ENCODE data around the gene EMP2. TPM values are rescaled to one million over a fixed set of nuclear protein-coding genes. Genes with fewer than 3 reads are reported as not detected.

The EMP2 gene
- total and polyA plus RNA-seq, 2 of the 4 experiments (the other 2 are of a cell fraction) = 13.8 to 18.3 TPM

DNA sequence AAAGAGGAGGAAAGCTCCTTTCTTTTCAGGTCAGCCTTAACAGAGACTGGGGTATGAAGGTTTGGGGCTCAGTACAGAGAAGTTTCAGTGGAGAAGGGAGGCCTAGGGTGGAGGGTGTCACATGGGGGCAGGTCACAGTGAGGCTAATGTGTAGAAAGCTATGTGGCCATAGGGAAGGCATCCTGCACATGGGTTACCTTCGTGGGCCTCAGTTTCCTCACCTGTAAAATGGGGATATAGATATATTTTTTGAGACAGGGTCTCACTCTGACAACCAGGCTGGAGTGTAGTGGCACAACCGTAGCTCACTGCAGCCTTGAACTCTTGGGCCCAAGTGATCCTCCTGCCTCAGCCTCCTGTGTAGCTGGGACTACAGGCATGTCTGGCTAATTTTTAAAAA is 41.8 kb downstream of the EMP2 start:
- in situ Hi-C loops (cut with MboI; ENCODE audit: low sequenced_read_pairs) (no loop called here), dilution Hi-C loops (cut with HindIII; ENCODE audit: low sequenced_read_pairs, unreplicated experiment) (no loop called here), intact Hi-C loops (cut with micrococcal nuclease) (no loop called here)
- Histone ChIP-seq H2AK5ac (ENCODE audit: low read depth, low read length) (no peak overlapping the region), H2BK120ac (ENCODE audit: low read depth, low read length) (no peak overlapping the region), H3K9me3 (ENCODE audit: control insufficient read depth, insufficient read depth, low read length) (no peaks in the 10 kb centered on the region), H3K27me3 (ENCODE audit: control insufficient read depth, insufficient read depth, low read length) (no peaks in the 10 kb centered on the region), H3K36me3 (ENCODE audit: control insufficient read depth, insufficient read depth, low read length) (peaks cover 5% of the 10 kb centered on the region), H3K23ac (ENCODE audit: low read depth, low read length) (no peak overlapping the region), H2AK9ac (replicated peaks; ENCODE audit: low read depth, low read length, poor library complexity) (no peak overlapping the region), H3K4me2 (ENCODE audit: low read depth, low read length) (no peak overlapping the region), H3K56ac (ENCODE audit: extremely low read depth, insufficient read depth, low read length) (no peak overlapping the region), H4K5ac (ENCODE audit: low read depth, low read length) (no peak overlapping the region), H4K8ac (ENCODE audit: low read depth in 2 of 2, low read length in 2 of 2) (no peak overlapping the region), H4K20me1 (ENCODE audit: insufficient read depth, low read length) (no peaks in the 10 kb centered on the region), H3K4me1 (ENCODE audit: control insufficient read depth, insufficient read depth, low read length) (no peaks in the 10 kb centered on the region), H3K9ac (ENCODE audit: low read depth, low read length) (no peak overlapping the region), H4K91ac (ENCODE audit: insufficient read depth, low read depth, low read length) (no peak overlapping the region), H3K27ac (ENCODE audit: insufficient read depth, low read length) (no peak overlapping the region), H2BK5ac (ENCODE audit: low read depth, low read length, poor library complexity, severe bottlenecking) (no peak overlapping the region), H3K4ac (ENCODE audit: low read depth, low read length) (no peak overlapping the region), H2BK15ac (ENCODE audit: low read depth, low read length) (no peak overlapping the region), H3K4me3 (ENCODE audit: insufficient read depth, low read depth, low read length) (no peak overlapping the region), H3K9me1 (ENCODE audit: insufficient read depth, low read length) (no peaks in the 10 kb centered on the region), H3K79me1 (ENCODE audit: low read depth in 1 of 2, low read length in 2 of 2) (no peaks in the 10 kb centered on the region; a peak in 1 of 4 replicates), H2AFZ (replicated peaks; ENCODE audit: low read length, poor library complexity) (no peak overlapping the region), H3K14ac (replicated peaks; ENCODE audit: low read depth, low read length) (no peak overlapping the region), H2BK20ac (ENCODE audit: low read depth, low read length) (no peak overlapping the region), H3K18ac (ENCODE audit: low read depth, low read length) (no peak overlapping the region)
- WGBS, 2 experiments (ENCODE audit: extremely low coverage in 2 of 2, insufficient read length in 1 of 2) = 100% methylated on average over 1 of the region's 2 CpGs; no CpG with 5 or more reads in 1 of the 2 experiments
- POLR2A ChIA-PET (ENCODE audit: unreplicated experiment) = no interaction called here
- CTCF ChIA-PET = no interaction called here
- no TSS peak for BruUV-seq (replicated peaks)
- ATAC-seq (ENCODE audit: low read depth) = no peak
- TF ChIP-seq POLR2A (IDR thresholded peaks at IDR 0.05; ENCODE audit: low read depth, low read length) = no peak
- TF ChIP-seq, protein P1, sequence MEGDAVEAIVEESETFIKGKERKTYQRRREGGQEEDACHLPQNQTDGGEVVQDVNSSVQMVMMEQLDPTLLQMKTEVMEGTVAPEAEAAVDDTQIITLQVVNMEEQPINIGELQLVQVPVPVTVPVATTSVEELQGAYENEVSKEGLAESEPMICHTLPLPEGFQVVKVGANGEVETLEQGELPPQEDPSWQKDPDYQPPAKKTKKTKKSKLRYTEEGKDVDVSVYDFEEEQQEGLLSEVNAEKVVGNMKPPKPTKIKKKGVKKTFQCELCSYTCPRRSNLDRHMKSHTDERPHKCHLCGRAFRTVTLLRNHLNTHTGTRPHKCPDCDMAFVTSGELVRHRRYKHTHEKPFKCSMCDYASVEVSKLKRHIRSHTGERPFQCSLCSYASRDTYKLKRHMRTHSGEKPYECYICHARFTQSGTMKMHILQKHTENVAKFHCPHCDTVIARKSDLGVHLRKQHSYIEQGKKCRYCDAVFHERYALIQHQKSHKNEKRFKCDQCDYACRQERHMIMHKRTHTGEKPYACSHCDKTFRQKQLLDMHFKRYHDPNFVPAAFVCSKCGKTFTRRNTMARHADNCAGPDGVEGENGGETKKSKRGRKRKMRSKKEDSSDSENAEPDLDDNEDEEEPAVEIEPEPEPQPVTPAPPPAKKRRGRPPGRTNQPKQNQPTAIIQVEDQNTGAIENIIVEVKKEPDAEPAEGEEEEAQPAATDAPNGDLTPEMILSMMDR (conservative IDR thresholded peaks at IDR 0.05; ENCODE audit: low read depth, low read length) = no peak
- no peak for TF ChIP-seq NFE2L2 (IDR thresholded peaks at IDR 0.05; ENCODE audit: low read depth, low read length)
- TF ChIP-seq, protein P2, sequence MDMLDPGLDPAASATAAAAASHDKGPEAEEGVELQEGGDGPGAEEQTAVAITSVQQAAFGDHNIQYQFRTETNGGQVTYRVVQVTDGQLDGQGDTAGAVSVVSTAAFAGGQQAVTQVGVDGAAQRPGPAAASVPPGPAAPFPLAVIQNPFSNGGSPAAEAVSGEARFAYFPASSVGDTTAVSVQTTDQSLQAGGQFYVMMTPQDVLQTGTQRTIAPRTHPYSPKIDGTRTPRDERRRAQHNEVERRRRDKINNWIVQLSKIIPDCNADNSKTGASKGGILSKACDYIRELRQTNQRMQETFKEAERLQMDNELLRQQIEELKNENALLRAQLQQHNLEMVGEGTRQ (IDR thresholded peaks at IDR 0.05; ENCODE audit: low read depth, low read length) = no peak
- TF ChIP-seq MXI1 (IDR thresholded peaks at IDR 0.05; ENCODE audit: borderline replicate concordance, low read depth, low read length) = no peak
- no peak for TF ChIP-seq SMC3 (IDR thresholded peaks at IDR 0.05; ENCODE audit: low read depth, low read length)
- TF ChIP-seq MAZ (IDR thresholded peaks at IDR 0.05; ENCODE audit: borderline replicate concordance, low read depth, low read length) = no peak
- TF ChIP-seq BHLHE40 (IDR thresholded peaks at IDR 0.05; ENCODE audit: low read depth, low read length) = no peak
- no peak for TF ChIP-seq CEBPB (IDR thresholded peaks at IDR 0.05; ENCODE audit: low read depth, low read length)
- TF ChIP-seq MAFK (IDR thresholded peaks at IDR 0.05; ENCODE audit: low read depth, low read length) = no peak
- TF ChIP-seq RAD21 (IDR thresholded peaks at IDR 0.05; ENCODE audit: low read length) = no peak
- no peak for TF ChIP-seq FOS (IDR thresholded peaks at IDR 0.05; ENCODE audit: low read depth, low read length)
- TF ChIP-seq, protein P3, sequence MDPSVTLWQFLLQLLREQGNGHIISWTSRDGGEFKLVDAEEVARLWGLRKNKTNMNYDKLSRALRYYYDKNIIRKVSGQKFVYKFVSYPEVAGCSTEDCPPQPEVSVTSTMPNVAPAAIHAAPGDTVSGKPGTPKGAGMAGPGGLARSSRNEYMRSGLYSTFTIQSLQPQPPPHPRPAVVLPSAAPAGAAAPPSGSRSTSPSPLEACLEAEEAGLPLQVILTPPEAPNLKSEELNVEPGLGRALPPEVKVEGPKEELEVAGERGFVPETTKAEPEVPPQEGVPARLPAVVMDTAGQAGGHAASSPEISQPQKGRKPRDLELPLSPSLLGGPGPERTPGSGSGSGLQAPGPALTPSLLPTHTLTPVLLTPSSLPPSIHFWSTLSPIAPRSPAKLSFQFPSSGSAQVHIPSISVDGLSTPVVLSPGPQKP (IDR thresholded peaks at IDR 0.05; ENCODE audit: borderline replicate concordance, low read depth, low read length) = no peak
- TF ChIP-seq RFX5 (IDR thresholded peaks at IDR 0.05; ENCODE audit: low read depth, low read length) = no peak
- TF ChIP-seq CHD1 (IDR thresholded peaks at IDR 0.05; ENCODE audit: low read depth, low read length) = no peak
- no peak for DNase-seq
